Stimulated activated naive CD8-positive, alpha-beta T cell treated with anti-CD3 and anti-CD28 coated beads, Interleukin-15, amount 100 ng/mL, for 72 hours (primary cell): Measurements from ENCODE around the gene CYFIP1.

Source experiments
- ATAC-seq: fragments of 150-1000 bp; cut with Tn5 transposase; 2 replicates; pipeline ENCODE4 v1.10.0; 2021; ENCODE audit warnings: mild to moderate bottlenecking, moderate library complexity
- DNase-seq, 2 donors: peaks; one replicate each; pipeline ENCODE4 v3.0.0; 2021 to 2022
- H3K27ac Mint-ChIP-seq, 2 donors: one replicate each; pipeline ENCODE4 v1.8.0; 2022; ENCODE audit warnings: mild to moderate bottlenecking in 2 of 2, mixed read lengths in 2 of 2, moderate library complexity in 2 of 2
- H3K27me3 Mint-ChIP-seq: one replicate; pipeline ENCODE4 v1.8.0; 2022; ENCODE audit warnings: mixed read lengths
- H3K4me1 Mint-ChIP-seq: one replicate; pipeline ENCODE4 v1.8.0; 2022; ENCODE audit warnings: mild to moderate bottlenecking, mixed read lengths
- H3K4me3 Mint-ChIP-seq, 2 donors: one replicate each; pipeline ENCODE4 v1.8.0; 2022; ENCODE audit warnings: mild to moderate bottlenecking in 2 of 2, mixed read lengths in 2 of 2, moderate library complexity in 1 of 2
- H3K9me3 Mint-ChIP-seq, 2 donors: one replicate each; pipeline ENCODE4 v1.8.0; 2022; ENCODE audit warnings: mixed read lengths in 2 of 2

CYFIP1 gene

GRCh38 chr15:22866079-22866478 is 114.1 kb downstream of the CYFIP1 start:
- H3K9me3 Mint-ChIP-seq: no peaks in the 10 kb centered on the region
- no peak overlapping the region for H3K4me3 Mint-ChIP-seq
- H3K27me3 Mint-ChIP-seq: no peaks in the 10 kb centered on the region
- DNase-seq (no peak), ATAC-seq (no peak)
- H3K4me1 Mint-ChIP-seq: no peaks in the 10 kb centered on the region
- H3K27ac Mint-ChIP-seq: no peak overlapping the region

- no peak for DNase-seq
- Mint-ChIP-seq H3K9me3 (no peaks in the 10 kb centered on the region), H3K4me1 (no peaks in the 10 kb centered on the region), H3K27me3 (no peaks in the 10 kb centered on the region), H3K4me3 (no peak overlapping the region), H3K27ac (peak overlapping the region; percentile 38 to 76)
- ATAC-seq: no peak
Measured at GRCh38 chr15:22863356-22863755, 116.8 kb downstream of the CYFIP1 start.

- Mint-ChIP-seq H3K9me3 (no peaks in the 10 kb centered on the region), H3K27ac (peak overlapping the region in 1 of 2 donors; percentile 7)
- no peak for ATAC-seq
Measured at GRCh38 chr15:22861161-22861560, 119.0 kb downstream of the CYFIP1 start.

DNA sequence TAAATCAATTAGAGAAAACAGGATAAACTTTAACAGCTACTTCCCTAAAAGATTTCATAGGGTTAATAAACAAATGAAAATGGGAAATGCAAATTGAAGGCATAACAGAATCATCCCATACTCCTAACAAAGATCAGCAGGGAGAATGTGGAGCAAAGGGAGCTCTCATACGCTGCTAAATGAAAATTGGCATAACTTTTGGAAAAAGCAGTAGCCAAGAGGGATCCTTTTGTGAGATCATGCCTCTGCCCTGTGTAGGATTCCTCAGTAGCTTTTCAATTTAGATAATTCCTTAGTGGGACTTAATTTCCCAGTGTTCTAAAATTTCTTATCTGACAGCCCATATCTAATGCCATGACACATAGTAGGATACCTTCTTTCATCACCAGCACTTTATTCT is 123.5 kb downstream of the CYFIP1 start:
- no peak overlapping the region for H3K27ac Mint-ChIP-seq
- H3K27me3 Mint-ChIP-seq: no peaks in the 10 kb centered on the region
- H3K9me3 Mint-ChIP-seq: no peaks in the 10 kb centered on the region
- DNase-seq (no peak), ATAC-seq (no peak)
- H3K4me1 Mint-ChIP-seq: no peaks in the 10 kb centered on the region
- no peak overlapping the region for H3K4me3 Mint-ChIP-seq

More at GRCh38 chr15:22861161-22861560, 119.0 kb downstream of the CYFIP1 start:
- H3K27me3 Mint-ChIP-seq: no peaks in the 10 kb centered on the region
- H3K4me1 Mint-ChIP-seq: no peaks in the 10 kb centered on the region
- no peak overlapping the region for H3K4me3 Mint-ChIP-seq
- DNase-seq: no peak

GRCh38 chr15:22855791-22856190 is 124.4 kb downstream of the CYFIP1 start:
- no peaks in the 10 kb centered on the region for H3K27me3 Mint-ChIP-seq
- no peak for DNase-seq
- peak overlapping the region in 1 of 2 donors; percentile 2 for H3K27ac Mint-ChIP-seq
- H3K4me3 Mint-ChIP-seq: no peak overlapping the region
- no peak for ATAC-seq
- H3K4me1 Mint-ChIP-seq: no peaks in the 10 kb centered on the region
- H3K9me3 Mint-ChIP-seq: no peaks in the 10 kb centered on the region

- no peaks in the 10 kb centered on the region for H3K27me3 Mint-ChIP-seq
- no peak overlapping the region for H3K27ac Mint-ChIP-seq
- no peak overlapping the region for H3K4me3 Mint-ChIP-seq
- ATAC-seq: no peak
- no peaks in the 10 kb centered on the region for H3K9me3 Mint-ChIP-seq
- no peak for DNase-seq
- H3K4me1 Mint-ChIP-seq: no peaks in the 10 kb centered on the region
Measured at GRCh38 chr15:22851513-22851912, 128.7 kb downstream of the CYFIP1 start.

GRCh38 chr15:22850055-22850454 is 130.1 kb downstream of the CYFIP1 start:
- DNase-seq (no peak), ATAC-seq (peak; percentile 49)
- Mint-ChIP-seq H3K27ac (no peak overlapping the region), H3K4me3 (no peak overlapping the region), H3K9me3 (no peaks in the 10 kb centered on the region), H3K4me1 (peaks cover 11% of the 10 kb centered on the region), H3K27me3 (no peaks in the 10 kb centered on the region)

DNA sequence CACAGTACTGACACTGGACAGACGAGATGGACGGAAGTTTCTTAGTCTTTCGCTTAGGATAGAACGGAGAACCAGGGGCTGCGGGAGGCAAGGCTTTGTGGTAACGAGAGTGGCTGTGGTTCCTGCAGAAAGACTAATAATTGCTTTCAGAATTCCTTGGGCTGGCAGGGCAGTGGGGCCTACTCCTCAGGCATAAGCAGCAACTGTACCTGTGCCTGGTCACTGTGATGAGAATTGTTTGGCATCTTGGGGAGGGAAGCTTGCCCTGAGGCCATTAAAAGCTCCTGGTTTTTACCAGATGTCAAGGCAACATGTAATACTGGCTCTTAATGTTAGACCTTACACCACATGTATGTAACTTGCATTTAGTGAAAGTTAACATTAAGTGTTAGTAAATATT is 134.1 kb downstream of the CYFIP1 start:
- ATAC-seq (no peak), DNase-seq (no peak)
- Mint-ChIP-seq H3K4me1 (peaks cover 42% of the 10 kb centered on the region), H3K27me3 (no peaks in the 10 kb centered on the region), H3K4me3 (no peak overlapping the region), H3K27ac (peak overlapping the region in 1 of 2 donors; percentile 25), H3K9me3 (no peaks in the 10 kb centered on the region)

- DNase-seq (no peak), ATAC-seq (no peak)
- Mint-ChIP-seq H3K4me3 (no peak overlapping the region), H3K9me3 (no peaks in the 10 kb centered on the region), H3K4me1 (peaks cover 49% of the 10 kb centered on the region), H3K27ac (no peak overlapping the region), H3K27me3 (no peaks in the 10 kb centered on the region)
Measured at GRCh38 chr15:22845289-22845900, 134.8 kb downstream of the CYFIP1 start.

DNA sequence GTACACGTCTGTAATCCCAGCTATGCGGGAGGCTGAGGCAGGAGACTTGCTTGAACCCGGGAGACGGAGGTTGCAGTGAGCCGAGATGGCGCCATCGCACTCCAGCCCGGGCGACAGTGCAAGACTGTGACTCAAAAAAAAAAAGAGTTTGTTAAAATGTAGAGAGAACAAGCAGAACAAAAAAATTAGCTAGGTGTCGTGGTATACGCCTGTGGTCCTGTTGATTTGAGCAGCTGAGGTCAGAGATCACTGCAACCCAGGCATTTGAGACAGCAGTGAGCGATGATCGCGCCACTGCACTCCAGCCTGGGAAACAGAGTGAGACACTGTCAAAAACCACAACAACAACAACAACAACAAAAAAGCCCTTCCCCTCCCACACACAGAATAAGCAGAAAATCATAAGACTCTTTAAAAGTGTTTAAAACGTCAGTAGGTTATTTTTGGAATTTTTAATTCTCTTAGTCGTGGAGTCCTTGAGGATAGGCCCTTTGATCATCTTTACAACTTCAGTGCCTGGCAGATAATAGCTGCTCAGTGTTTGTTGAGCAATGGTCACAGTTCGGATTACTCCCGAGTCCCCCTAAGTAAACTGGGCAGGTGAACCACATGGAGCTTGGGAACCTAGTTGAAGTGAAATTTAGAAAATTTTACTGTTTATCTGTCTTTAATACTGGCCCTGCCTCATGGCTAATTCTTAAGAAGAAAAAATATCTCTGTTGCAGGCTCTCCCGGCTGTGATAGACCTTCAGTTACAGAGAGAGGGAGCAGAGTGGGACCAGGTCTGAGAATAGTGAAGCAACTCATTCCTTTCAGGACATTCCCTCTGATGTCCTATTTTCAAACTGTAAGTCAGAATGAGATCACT is 135.5 kb downstream of the CYFIP1 start:
- no peak for ATAC-seq
- no peaks in the 10 kb centered on the region for H3K9me3 Mint-ChIP-seq
- no peak overlapping the region for H3K4me3 Mint-ChIP-seq
- no peak for DNase-seq
- peaks cover 56% of the 10 kb centered on the region for H3K4me1 Mint-ChIP-seq
- H3K27me3 Mint-ChIP-seq: no peaks in the 10 kb centered on the region
- peak overlapping the region in 1 of 2 donors; percentile 35 for H3K27ac Mint-ChIP-seq

DNA sequence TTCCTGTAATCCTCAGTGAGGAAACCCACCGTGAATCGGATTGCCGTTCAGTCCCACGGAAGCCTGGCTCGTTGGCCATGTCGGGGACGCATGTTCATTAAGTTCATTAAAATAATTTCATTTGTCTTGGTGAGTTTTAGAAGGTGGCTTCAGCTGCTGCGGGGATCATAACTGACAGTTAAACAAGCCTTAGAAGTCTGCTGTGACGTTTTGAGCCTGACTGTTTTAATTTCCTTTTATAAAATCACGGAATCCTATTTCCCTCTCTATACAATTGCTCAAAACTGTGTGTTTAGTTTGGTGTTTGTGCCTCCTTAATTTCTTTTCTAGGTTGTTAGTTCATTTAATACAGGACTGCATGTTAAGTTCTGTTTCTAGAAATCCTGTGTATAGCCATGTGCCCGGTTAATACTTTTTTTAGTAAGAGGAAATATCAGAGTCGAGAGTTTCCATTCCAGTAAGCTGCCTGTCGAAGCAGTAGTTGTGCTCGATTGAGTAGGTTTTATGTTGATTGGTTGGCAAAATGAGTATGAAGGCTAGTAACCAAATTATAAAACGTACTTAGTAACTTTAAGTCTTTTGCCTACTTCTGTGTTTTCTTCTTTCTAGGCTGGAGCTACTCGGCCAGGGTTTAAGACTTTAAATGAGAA is 141.0 kb downstream of the CYFIP1 start:
- H3K4me3 Mint-ChIP-seq: peak overlapping the region; percentile 93 to 94
- ATAC-seq (no peak), DNase-seq (no peak)
- no peaks in the 10 kb centered on the region for H3K9me3 Mint-ChIP-seq
- peak overlapping the region; percentile 96 to 97 for H3K27ac Mint-ChIP-seq
- H3K27me3 Mint-ChIP-seq: no peaks in the 10 kb centered on the region
- peaks cover 41% of the 10 kb centered on the region for H3K4me1 Mint-ChIP-seq

GRCh38 chr15:22838292-22839042 is 141.7 kb downstream of the CYFIP1 start, which contains the start of gene NIPA2:
Gene NIPA2 (plus strand): TSS chr15:22838666. CDS start chr15:22851732, 13,066 bp downstream.
- Mint-ChIP-seq H3K4me3 (peak within 1 kb of the TSS; percentile 93 to 94), H3K4me1 (peaks cover 40% of the 10 kb centered on the region)

GRCh38 chr15:22831473-22831872 is 148.7 kb downstream of the CYFIP1 start:
- Mint-ChIP-seq H3K4me3 (no peak overlapping the region), H3K27me3 (no peaks in the 10 kb centered on the region), H3K27ac (no peak overlapping the region), H3K4me1 (no peaks in the 10 kb centered on the region), H3K9me3 (peaks cover 0 to 6% of the 10 kb centered on the region in 2 donors)
- ATAC-seq (no peak), DNase-seq (no peak)

More at GRCh38 chr15:22838292-22839042, 141.7 kb downstream of the CYFIP1 start, which contains the start of gene NIPA2:
- Mint-ChIP-seq H3K27ac (peak within 1 kb of the TSS; percentile 96 to 97), H3K9me3 (no peaks in the 10 kb centered on the region), H3K27me3 (no peaks in the 10 kb centered on the region)
- DNase-seq (peak; percentile 98 to 99), ATAC-seq (peak; percentile 97)

DNA sequence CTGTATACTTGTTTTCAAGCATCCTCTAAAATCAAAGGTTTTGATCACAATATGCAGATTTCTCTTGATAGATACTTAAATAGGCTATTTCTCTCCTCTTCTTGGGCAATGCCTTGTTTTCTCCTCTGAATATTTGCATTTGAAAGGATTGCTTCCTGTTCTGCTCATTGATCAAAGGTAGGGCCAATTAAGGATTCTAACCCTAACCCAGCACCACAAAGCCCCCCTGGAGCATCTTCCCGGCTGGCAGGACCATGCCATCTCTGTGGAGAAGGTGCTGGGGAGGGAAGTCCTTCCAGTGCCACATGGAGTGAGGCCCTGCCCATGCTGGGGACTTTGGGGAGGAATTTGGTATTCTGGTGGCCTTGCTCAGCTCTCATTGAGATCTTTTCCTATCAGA is 153.0 kb downstream of the CYFIP1 start:
- H3K9me3 Mint-ChIP-seq: no peaks in the 10 kb centered on the region
- DNase-seq (no peak), ATAC-seq (no peak)
- no peaks in the 10 kb centered on the region for H3K27me3 Mint-ChIP-seq
- no peak overlapping the region for H3K4me3 Mint-ChIP-seq
- no peaks in the 10 kb centered on the region for H3K4me1 Mint-ChIP-seq
- H3K27ac Mint-ChIP-seq: no peak overlapping the region

- Mint-ChIP-seq H3K27me3 (no peaks in the 10 kb centered on the region), H3K9me3 (no peaks in the 10 kb centered on the region), H3K4me1 (no peaks in the 10 kb centered on the region), H3K4me3 (no peak overlapping the region), H3K27ac (no peak overlapping the region)
- DNase-seq (no peak), ATAC-seq (no peak)
Measured at GRCh38 chr15:22823495-22824128, 156.6 kb downstream of the CYFIP1 start.
